Measurements from ENCODE around the gene PDE6B.
A peak's percentile ranks its signal among the peaks of the same experiment; 100 is the strongest.
"Not testable (repeated sequence)": the region's sequence is repeated elsewhere in the genome, so short reads cannot be mapped to it uniquely, and the experiment has no call there.

PDE6B gene

GRCh38 chr4:687048-687970 is 61.9 kb downstream of the PDE6B start:
- DNase-seq, result peak in 1 of 2 donors; percentile 81

GRCh38 chr4:687971-688853 is 62.8 kb downstream of the PDE6B start:
- no peak for DNase-seq

GRCh38 chr4:688854-689681 is 63.7 kb downstream of the PDE6B start, which contains the start of gene SLC49A3:
SLC49A3 (minus strand) TSS chr4:689151; CDS start chr4:689127, 24 bp downstream.
- DNase-seq, result no peak

GRCh38 chr4:689723-690122 is 64.3 kb downstream of the PDE6B start:
- no peak for DNase-seq

- DNase-seq, result no peak
These were observed 67.6 kb downstream of the PDE6B start for GRCh38 chr4:692771-693554.

- not testable (repeated sequence) for DNase-seq
These were observed 69.1 kb downstream of the PDE6B start for GRCh38 chr4:694341-694940.

GRCh38 chr4:699816-700580 is 74.6 kb downstream of the PDE6B start:
- no peak for DNase-seq

- DNase-seq, result no peak
These were observed 75.4 kb downstream of the PDE6B start for GRCh38 chr4:700587-701264.

GRCh38 chr4:702618-703048 is 77.3 kb downstream of the PDE6B start:
- DNase-seq, result no peak

- no peak for DNase-seq
These were observed 78.2 kb downstream of the PDE6B start for GRCh38 chr4:703336-704197.

GRCh38 chr4:704198-704891 is 79.0 kb downstream of the PDE6B start:
- no peak for DNase-seq

GRCh38 chr4:704971-705277 is 79.6 kb downstream of the PDE6B start:
- no peak for DNase-seq

- peak; percentile 96 for DNase-seq
These were observed 80.1 kb downstream of the PDE6B start, which contains the start of gene PCGF3 for GRCh38 chr4:705278-706082. PCGF3 (plus strand) TSS chr4:705832; CDS start chr4:733681, 27,849 bp downstream.

- not testable (repeated sequence) for DNase-seq
These were observed 80.8 kb downstream of the PDE6B start for GRCh38 chr4:706083-706633.

- DNase-seq, result no peak
These were observed 81.6 kb downstream of the PDE6B start for GRCh38 chr4:706834-707598.

GRCh38 chr4:707929-708630 is 82.7 kb downstream of the PDE6B start:
- no peak for DNase-seq
